Right lobe of liver (tissue), 6 donors: Measurements from ENCODE around the gene ASGR1. TPM values are rescaled to one million over a fixed set of nuclear protein-coding genes. Genes with fewer than 3 reads are reported as not detected.

ENCODE experiments used
- ATAC-seq, 4 donors: fragments of 200-7000 bp; cut with Tn5 transposase; one replicate each; pipeline ENCODE4 v1.9.1; 2020; ENCODE audit warnings: mild to moderate bottlenecking in 4 of 4, moderate library complexity in 4 of 4
- DNase-seq, 3 donors: peaks; one replicate each; pipeline ENCODE4 v3.0.0-alpha.2; 2020
- H3K27ac ChIP-seq, 3 donors: fragments of 200-600 bp; one replicate each; pipeline ENCODE4 v1.8.0; 2022
- H3K27me3 ChIP-seq, 2 donors: fragments of 200-600 bp; one replicate each; pipeline ENCODE4 v1.8.0; 2022
- H3K36me3 ChIP-seq, 4 donors: fragments of 200-600 bp; sonication (generic) in 1 of 4; one replicate each; pipeline versions ENCODE4 v1.5.1 to v1.8.0; 2017 to 2022; ENCODE audit warnings: control low read depth in 1 of 4
- H3K4me1 ChIP-seq, 4 donors: fragments of 200-600 bp; sonication (generic) in 1 of 4; one replicate each; pipeline versions ENCODE4 v1.5.1 to v1.8.0; 2017 to 2022; ENCODE audit warnings: control low read depth in 1 of 4
- H3K4me3 ChIP-seq, 3 donors: fragments of 200-600 bp; one replicate each; pipeline ENCODE4 v1.8.0; 2022
- H3K9me3 ChIP-seq, 4 donors: fragments of 200-600 bp; sonication (generic) in 1 of 4; one replicate each; pipeline versions ENCODE4 v1.5.1 to v1.8.0; 2017 to 2022; ENCODE audit warnings: control low read depth in 1 of 4
- POLR2A ChIP-seq: fragments of 450-650 bp; IDR thresholded peaks from one replicate; pipeline ENCODE4 v1.6.1; 2017; ENCODE audit warnings: antibody characterized with exemption, mild to moderate bottlenecking
- WGBS: methylation state at CpG from one replicate; pipeline ENCODE4 v1.1.6; 2018; ENCODE audit warnings: low coverage, low lambda C conversion rate; ENCODE audit not compliant: insufficient coverage; ENCODE audit errors: missing lambda C conversion rate; 5-methylcytosine and 5-hydroxymethylcytosine counted together
- intact Hi-C, 2 donors: fragments of 100-400 bp; cut with DNase I; formaldehyde crosslinking; loops; one replicate each; pipeline versions ENCODE4 v1.11.2 to v1.14.1; 2022
- total RNA-seq, 6 experiments: library from RNA; depleted of rRNA in 2 of 6; stranded (reverse); fragments of >200 nt in 2 of 6; fragmentation: NEBNext Ultra II Directional in 3 of 6; extraction: Animal tissue kit (Norgen Biotek cat#: 25700) in 3 of 6; gene quantifications; one replicate each; pipeline versions ENCODE4 v1.1.0 to v1.2.4, GENCODE V29; 2016 to 2023
- TF ChIP-seq, protein P1 (sequence below), 4 donors: fragments of 200-600 bp in 3 of 4; fragments of 450-650 bp in 1 of 4; IDR thresholded peaks; one replicate each; pipeline versions ENCODE4 v1.5.1 to v1.8.0; 2016 to 2022; ENCODE audit warnings: antibody characterized with exemption in 4 of 4, mild to moderate bottlenecking in 2 of 4
- donor health status: DM: no; HTN: yes; CAD: no.
- donor health status: DM: no; HTN: no; CAD: no.
- donor health status: DM: no; HTN: no; CAD: no.
- donor health status: DM: no; HTN: yes; CAD: no.
- donor health status: DM: no; HTN: yes; CAD: no.

ASGR1 gene
- total RNA-seq, 6 experiments from 2014 or later: 399 to 624 (median 417) TPM

DNA sequence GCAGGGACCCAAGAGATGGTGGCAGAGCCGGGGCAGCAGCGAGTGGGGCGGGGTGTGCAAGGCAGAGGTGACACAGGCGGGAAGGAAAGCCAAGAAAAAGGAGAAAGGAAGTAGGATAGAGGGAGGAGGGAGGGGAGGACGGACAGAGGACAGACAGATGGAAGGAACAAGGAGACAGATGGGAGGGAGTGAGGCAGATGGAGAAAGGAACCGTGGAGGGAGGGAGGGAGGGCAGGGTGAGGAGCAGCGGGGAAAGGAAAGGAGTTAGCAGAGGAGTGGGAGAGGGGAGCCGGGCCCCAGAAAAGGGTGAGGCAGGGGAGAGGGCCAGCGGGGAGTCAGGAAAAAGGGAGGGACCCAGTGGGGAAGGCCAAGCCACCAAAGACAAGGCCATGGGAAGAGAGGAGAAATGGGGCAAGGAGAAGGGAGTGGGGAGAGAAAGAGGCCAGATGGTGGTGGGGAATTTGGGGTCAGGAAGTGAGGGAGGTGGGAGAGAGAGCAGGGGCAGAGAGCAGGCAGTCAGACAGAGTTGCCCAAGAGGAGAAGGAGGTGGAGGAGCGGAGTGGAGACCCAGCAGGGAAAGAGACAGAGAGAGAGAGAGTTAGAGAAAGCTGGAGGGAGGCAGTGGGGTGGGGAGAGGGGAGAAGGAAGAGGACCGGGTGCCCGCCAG, 13.2 kb upstream of the ASGR1 start:
- no peak for TF ChIP-seq POLR2A
- TF ChIP-seq, protein P1, sequence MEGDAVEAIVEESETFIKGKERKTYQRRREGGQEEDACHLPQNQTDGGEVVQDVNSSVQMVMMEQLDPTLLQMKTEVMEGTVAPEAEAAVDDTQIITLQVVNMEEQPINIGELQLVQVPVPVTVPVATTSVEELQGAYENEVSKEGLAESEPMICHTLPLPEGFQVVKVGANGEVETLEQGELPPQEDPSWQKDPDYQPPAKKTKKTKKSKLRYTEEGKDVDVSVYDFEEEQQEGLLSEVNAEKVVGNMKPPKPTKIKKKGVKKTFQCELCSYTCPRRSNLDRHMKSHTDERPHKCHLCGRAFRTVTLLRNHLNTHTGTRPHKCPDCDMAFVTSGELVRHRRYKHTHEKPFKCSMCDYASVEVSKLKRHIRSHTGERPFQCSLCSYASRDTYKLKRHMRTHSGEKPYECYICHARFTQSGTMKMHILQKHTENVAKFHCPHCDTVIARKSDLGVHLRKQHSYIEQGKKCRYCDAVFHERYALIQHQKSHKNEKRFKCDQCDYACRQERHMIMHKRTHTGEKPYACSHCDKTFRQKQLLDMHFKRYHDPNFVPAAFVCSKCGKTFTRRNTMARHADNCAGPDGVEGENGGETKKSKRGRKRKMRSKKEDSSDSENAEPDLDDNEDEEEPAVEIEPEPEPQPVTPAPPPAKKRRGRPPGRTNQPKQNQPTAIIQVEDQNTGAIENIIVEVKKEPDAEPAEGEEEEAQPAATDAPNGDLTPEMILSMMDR (IDR thresholded peaks at IDR 0.05): no peak
- Histone ChIP-seq H3K36me3 (no peaks in the 10 kb centered on the region), H3K4me3 (no peak overlapping the region), H3K4me1 (no peaks in the 10 kb centered on the region), H3K27me3 (no peaks in the 10 kb centered on the region), H3K27ac (no peak overlapping the region), H3K9me3 (no peaks in the 10 kb centered on the region)
- intact Hi-C loops: no loop called here
- ATAC-seq (no peak), DNase-seq (peak in 1 of 3 donors; percentile 31)
- 82% methylated on average over 10 of the region's 12 CpGs for whole genome bisulfite sequencing

DNA sequence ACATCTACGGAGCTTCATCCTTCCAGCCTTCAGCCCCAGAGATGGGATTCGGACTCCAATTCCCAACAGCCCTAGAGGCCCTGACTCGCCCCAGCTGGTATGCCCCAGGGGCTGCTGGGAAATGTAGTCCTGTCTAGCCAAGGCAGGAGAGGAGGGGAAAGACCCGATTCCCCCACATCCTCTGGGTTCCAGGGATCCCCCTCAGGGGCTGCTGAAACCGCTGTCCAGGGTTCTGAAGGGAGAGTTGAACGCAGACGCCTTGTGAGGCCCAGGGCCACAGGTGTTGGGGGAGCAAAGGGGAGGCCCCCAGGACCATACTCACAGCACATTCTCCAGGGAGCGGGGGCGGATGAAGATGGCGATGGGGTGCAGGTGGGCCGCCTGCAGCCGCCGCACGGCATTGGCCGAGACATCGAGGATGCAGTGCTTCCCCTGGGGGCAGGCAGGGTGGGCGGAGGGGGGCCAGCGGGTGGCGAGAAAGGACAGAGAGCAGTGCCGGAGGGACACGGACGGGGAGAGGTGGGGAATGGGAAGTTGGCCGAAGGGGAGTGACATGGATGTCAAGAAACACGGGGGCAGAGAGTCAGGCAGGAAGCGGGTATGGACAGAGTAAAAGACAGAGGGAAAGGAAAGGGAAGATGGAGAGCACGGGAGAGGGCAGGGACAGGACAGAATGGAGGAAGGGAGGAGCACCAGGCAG, 12.6 kb upstream of the ASGR1 start:
- intact Hi-C loops: no loop called here
- ATAC-seq (peak; percentile 85 to 87 (median 86)), DNase-seq (peak in 2 of 3 donors; percentile 67 to 71)
- no peak overlapping the region for H3K27ac ChIP-seq
- H3K9me3 ChIP-seq: no peaks in the 10 kb centered on the region
- no peaks in the 10 kb centered on the region for H3K4me1 ChIP-seq
- no peaks in the 10 kb centered on the region for H3K27me3 ChIP-seq
- 64% methylated on average over 20 of the region's 26 CpGs for WGBS
- no peak for TF ChIP-seq POLR2A
- TF ChIP-seq, protein P1 (IDR thresholded peaks at IDR 0.05): no peak
- no peaks in the 10 kb centered on the region for H3K36me3 ChIP-seq
- no peak overlapping the region for H3K4me3 ChIP-seq

DNA sequence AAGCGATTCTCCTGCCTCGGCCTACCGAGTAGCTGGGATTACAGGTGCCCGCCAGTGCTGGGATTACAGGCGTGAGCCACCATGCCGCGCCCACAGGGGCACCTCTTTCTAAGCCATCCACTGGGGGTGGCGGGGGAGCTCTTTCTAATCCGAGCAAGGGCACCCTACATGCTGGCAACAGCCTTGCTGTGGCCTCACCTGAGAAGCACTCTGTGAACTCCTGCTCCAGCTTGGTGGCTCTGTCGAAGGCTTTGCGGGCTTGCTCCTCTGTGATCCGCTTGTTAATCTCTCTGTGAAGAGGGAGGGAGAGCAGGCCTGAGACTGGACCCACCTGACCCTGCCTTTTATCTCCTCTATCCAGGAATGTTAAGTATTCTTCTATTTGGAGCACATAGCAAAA, 11.9 kb upstream of the ASGR1 start:
- H3K36me3 ChIP-seq: no peaks in the 10 kb centered on the region
- H3K4me3 ChIP-seq: no peak overlapping the region
- no peaks in the 10 kb centered on the region for H3K27me3 ChIP-seq
- 69% methylated on average over 3 of the region's 12 CpGs for WGBS
- ATAC-seq (no peak), DNase-seq (peak in 2 of 3 donors; percentile 37 to 45)
- H3K27ac ChIP-seq: no peak overlapping the region
- TF ChIP-seq POLR2A: no peak
- TF ChIP-seq, protein P1 (IDR thresholded peaks at IDR 0.05): no peak
- no peaks in the 10 kb centered on the region for H3K9me3 ChIP-seq
- no peaks in the 10 kb centered on the region for H3K4me1 ChIP-seq
- intact Hi-C loops: no loop called here

DNA sequence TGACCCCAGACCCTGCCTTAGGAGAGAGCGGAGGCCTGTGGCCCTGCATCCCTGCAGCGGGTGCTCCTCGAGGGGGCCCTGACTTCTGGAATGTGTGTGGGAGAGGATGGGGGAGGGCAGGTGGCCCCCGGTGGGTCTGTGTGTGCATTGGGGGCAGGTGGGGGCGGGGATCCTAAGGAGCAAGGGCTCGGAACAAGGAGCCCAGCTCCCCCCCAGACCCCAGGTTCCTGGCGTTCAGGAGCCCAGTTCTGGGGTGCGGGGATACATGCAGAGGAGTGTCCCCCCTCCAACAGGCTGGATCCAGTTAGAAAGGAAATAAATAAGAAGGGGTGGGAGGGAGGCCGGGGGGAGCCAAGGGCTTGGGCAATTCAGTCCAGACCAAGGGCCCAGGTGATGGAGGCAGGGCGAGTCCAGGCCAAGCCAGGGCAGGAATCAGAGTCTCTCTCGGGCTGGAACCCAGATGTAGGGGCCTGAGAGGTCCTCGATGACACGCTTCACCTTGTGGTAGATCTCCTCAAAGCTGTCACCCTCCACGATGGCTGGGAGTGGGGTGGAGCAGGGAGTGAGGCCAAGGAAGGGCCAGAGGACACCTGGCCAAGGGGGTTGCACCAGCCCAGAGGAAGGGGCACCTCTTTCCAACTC, 11.2 kb upstream of the ASGR1 start:
- WGBS: 90% methylated on average over 4 of the region's 14 CpGs

More for the DNA sequence above, 11.2 kb upstream of the ASGR1 start:
- no peaks in the 10 kb centered on the region for H3K27me3 ChIP-seq
- H3K4me3 ChIP-seq: no peak overlapping the region
- H3K9me3 ChIP-seq: no peaks in the 10 kb centered on the region
- no peaks in the 10 kb centered on the region for H3K36me3 ChIP-seq
- no peaks in the 10 kb centered on the region for H3K4me1 ChIP-seq
- intact Hi-C loops: no loop called here
- no peak overlapping the region for H3K27ac ChIP-seq
- ATAC-seq (no peak), DNase-seq (peak in 1 of 3 donors; percentile 44)
- no peak for TF ChIP-seq POLR2A
- TF ChIP-seq, protein P1 (IDR thresholded peaks at IDR 0.05): no peak
